A549 (cell line): Measurements from ENCODE around the gene HEBP1.

Experiments used
- CEBPB ChIP-seq, 2 experiments: fragments of >200 bp in 1 of 2; sonication (Bioruptor Twin) in 1 of 2; formaldehyde crosslinking in 1 of 2; IDR thresholded peaks; 2 replicates each; pipeline ENCODE4 v1.6.1; 2012 to 2016
- CHD4 ChIP-seq: fragments of 200-600 bp; sonication (generic); IDR thresholded peaks from 2 replicates; pipeline ENCODE4 v1.6.1; 2016; ENCODE audit warnings: antibody characterized with exemption, mild to moderate bottlenecking, borderline replicate concordance
- ESRRA ChIP-seq: fragments of 150-350 bp; IDR thresholded peaks from 2 replicates; pipeline ENCODE4 v1.6.1; 2014; ENCODE audit warnings: mild to moderate bottlenecking, low read length, borderline replicate concordance
- KDM1A ChIP-seq: fragments of 200-600 bp; sonication (generic); IDR thresholded peaks from 2 replicates; pipeline ENCODE4 v1.6.1; 2016; ENCODE audit warnings: low read depth, mild to moderate bottlenecking
- POLR2A ChIP-seq: IDR thresholded peaks from 2 replicates; pipeline ENCODE4 v1.6.1; 2012; ENCODE audit warnings: mild to moderate bottlenecking, low read length
- RAD21 ChIP-seq, 2 experiments: fragments of >200 bp in 1 of 2; sonication (Bioruptor Twin) in 1 of 2; formaldehyde crosslinking in 1 of 2; IDR thresholded peaks in 1 of 2; conservative IDR thresholded peaks in 1 of 2; 2 replicates in 1 of 2; 3 replicates in 1 of 2; pipeline ENCODE4 v1.6.1; 2012 to 2018; ENCODE audit warnings: inconsistent platforms in 1 of 2
- SREBF2 ChIP-seq: fragments of 450-650 bp; IDR thresholded peaks from 2 replicates; pipeline ENCODE4 v1.6.1; 2014; ENCODE audit warnings: mild to moderate bottlenecking, moderate library complexity
- TF ChIP-seq, protein P1 (sequence below): fragments of >200 bp; sonication (Bioruptor Twin); formaldehyde crosslinking; IDR thresholded peaks from 3 replicates; pipeline ENCODE4 v1.5.1; 2016
- TF ChIP-seq, protein P2 (sequence below): IDR thresholded peaks from 2 replicates; pipeline ENCODE4 v1.6.1; 2012; ENCODE audit warnings: low read depth, borderline replicate concordance

DNA sequence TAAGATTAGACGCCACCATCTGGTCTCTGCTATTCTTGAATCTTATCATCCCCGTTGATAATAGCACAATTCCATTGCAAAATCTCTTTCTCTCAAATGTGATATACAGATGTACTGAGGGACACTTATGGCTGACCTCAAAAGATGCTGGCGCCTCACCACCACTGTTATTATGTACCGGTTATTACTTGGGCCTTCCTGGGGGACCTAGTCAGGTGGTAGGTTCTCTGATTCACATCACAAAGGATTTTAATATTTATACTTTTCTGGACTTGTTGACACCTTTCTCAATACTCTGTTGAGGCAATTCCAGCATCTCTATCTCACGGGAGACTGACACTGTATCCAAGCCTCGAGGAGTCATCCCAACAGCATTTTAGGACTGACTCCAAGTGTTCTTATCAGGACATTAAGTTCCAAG, 22.8 kb upstream of the HEBP1 start:
- no peak for TF ChIP-seq RAD21 (conservative IDR thresholded peaks at IDR 0.05 in 1 of 2, IDR thresholded peaks at IDR 0.05 in 1 of 2)
- TF ChIP-seq, protein P1, sequence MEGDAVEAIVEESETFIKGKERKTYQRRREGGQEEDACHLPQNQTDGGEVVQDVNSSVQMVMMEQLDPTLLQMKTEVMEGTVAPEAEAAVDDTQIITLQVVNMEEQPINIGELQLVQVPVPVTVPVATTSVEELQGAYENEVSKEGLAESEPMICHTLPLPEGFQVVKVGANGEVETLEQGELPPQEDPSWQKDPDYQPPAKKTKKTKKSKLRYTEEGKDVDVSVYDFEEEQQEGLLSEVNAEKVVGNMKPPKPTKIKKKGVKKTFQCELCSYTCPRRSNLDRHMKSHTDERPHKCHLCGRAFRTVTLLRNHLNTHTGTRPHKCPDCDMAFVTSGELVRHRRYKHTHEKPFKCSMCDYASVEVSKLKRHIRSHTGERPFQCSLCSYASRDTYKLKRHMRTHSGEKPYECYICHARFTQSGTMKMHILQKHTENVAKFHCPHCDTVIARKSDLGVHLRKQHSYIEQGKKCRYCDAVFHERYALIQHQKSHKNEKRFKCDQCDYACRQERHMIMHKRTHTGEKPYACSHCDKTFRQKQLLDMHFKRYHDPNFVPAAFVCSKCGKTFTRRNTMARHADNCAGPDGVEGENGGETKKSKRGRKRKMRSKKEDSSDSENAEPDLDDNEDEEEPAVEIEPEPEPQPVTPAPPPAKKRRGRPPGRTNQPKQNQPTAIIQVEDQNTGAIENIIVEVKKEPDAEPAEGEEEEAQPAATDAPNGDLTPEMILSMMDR: no peak
- TF ChIP-seq, protein P2, sequence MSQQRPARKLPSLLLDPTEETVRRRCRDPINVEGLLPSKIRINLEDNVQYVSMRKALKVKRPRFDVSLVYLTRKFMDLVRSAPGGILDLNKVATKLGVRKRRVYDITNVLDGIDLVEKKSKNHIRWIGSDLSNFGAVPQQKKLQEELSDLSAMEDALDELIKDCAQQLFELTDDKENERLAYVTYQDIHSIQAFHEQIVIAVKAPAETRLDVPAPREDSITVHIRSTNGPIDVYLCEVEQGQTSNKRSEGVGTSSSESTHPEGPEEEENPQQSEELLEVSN: no peak
- no peak for TF ChIP-seq POLR2A
- TF ChIP-seq CHD4: no peak
- TF ChIP-seq ESRRA: no peak
- TF ChIP-seq CEBPB (IDR thresholded peaks at IDR 0.05): no peak
- TF ChIP-seq SREBF2: no peak
- no peak for TF ChIP-seq KDM1A
